Activated CD8-positive, alpha-beta memory T cell treated with anti-CD3 and anti-CD28 coated beads, Interleukin-2, amount 50 U/mL, for 48 hours (primary cell): ENCODE results near the gene ATF5.

Experiments used
- DNase-seq: peaks from one replicate; pipeline ENCODE4 v3.0.0-alpha.2; 2020

ATF5 gene

GRCh38 chr19:49977881-49978280 lies 48.9 kb downstream of the ATF5 start:
- DNase-seq = no peak

GRCh38 chr19:49978324-49978723 lies 49.3 kb downstream of the ATF5 start:
- DNase-seq = no peak

GRCh38 chr19:49981603-49982593 lies 52.9 kb downstream of the ATF5 start:
- no peak for DNase-seq
